A673 (cell line): Measurements from ENCODE around the gene KIF22. TPM values are rescaled to one million over a fixed set of nuclear protein-coding genes. Genes with fewer than 3 reads are reported as not detected.
"Not testable (repeated sequence)": the region's sequence is repeated elsewhere in the genome, so short reads cannot be mapped to it uniquely, and the experiment has no call there.

ENCODE experiments used
- BruUV-seq: library from RNA; stranded (reverse); fragments of 400-500 nt; replicated peaks from 2 replicates; lab custom pipeline; 2021; lab: Mats Ljungman, UMichigan
- CTCF ChIA-PET: fragments of 300-600 bp; sonication (Branson Sonifier 250); formaldehyde crosslinking; loops from one replicate; lab custom pipeline; 2022; ENCODE audit warnings: antibody characterized with exemption; lab: Charles Lee
- POLR2A ChIA-PET: fragments of 300-600 bp; sonication (Branson Sonifier 250); formaldehyde crosslinking; loops from one replicate; lab custom pipeline; 2022; ENCODE audit warnings: antibody characterized with exemption; ENCODE audit not compliant: low non-redundant PET; lab: Charles Lee
- DNase-seq: peaks from one replicate; pipeline ENCODE4 v3.0.0-alpha.2; 2015; ENCODE audit warnings: low spot score
- H3K27ac ChIP-seq: fragments of 200-600 bp; sonication (generic); 2 replicates; pipeline ENCODE4 v1.5.1; 2016; ENCODE audit warnings: mixed run types, low read depth, mild to moderate bottlenecking, mixed read lengths, antibody characterized with exemption, low read length; ENCODE audit not compliant: poor library complexity, severe bottlenecking
- H3K27me3 ChIP-seq: fragments of 200-600 bp; sonication (generic); replicated peaks from 2 replicates; pipeline ENCODE4 v1.6.1; 2017; ENCODE audit warnings: mixed run types, low read depth, mild to moderate bottlenecking, mixed read lengths, antibody characterized with exemption, low read length; ENCODE audit not compliant: insufficient read depth, poor library complexity
- H3K36me3 ChIP-seq: fragments of 200-600 bp; sonication (generic); 2 replicates; pipeline ENCODE4 v1.6.1; 2016; ENCODE audit warnings: mixed run types, mild to moderate bottlenecking, mixed read lengths, antibody characterized with exemption, low read length; ENCODE audit not compliant: insufficient read depth, poor library complexity, severe bottlenecking
- H3K4me1 ChIP-seq: fragments of 200-600 bp; sonication (generic); 2 replicates; pipeline ENCODE4 v1.6.1; 2017; ENCODE audit warnings: mixed run types, mild to moderate bottlenecking, mixed read lengths, antibody characterized with exemption, low read length; ENCODE audit not compliant: insufficient read depth, poor library complexity, severe bottlenecking
- H3K4me3 ChIP-seq: fragments of 200-600 bp; sonication (generic); 2 replicates; pipeline ENCODE4 v1.5.1; 2016; ENCODE audit warnings: low read depth, mixed run types, mild to moderate bottlenecking, mixed read lengths, low read length; ENCODE audit not compliant: poor library complexity, severe bottlenecking
- H3K9me3 ChIP-seq: fragments of 200-600 bp; sonication (generic); 2 replicates; pipeline ENCODE4 v1.6.1; 2016; ENCODE audit warnings: mixed run types, low read depth, mild to moderate bottlenecking, mixed read lengths, antibody characterized with exemption, low read length; ENCODE audit not compliant: poor library complexity, severe bottlenecking
- EZH2 ChIP-seq: fragments of 200-600 bp; sonication (generic); IDR thresholded peaks from 2 replicates; pipeline ENCODE4 v1.6.1; 2017; ENCODE audit warnings: borderline replicate concordance, low read depth, mild to moderate bottlenecking, mixed read lengths, antibody characterized with exemption, low read length; ENCODE audit not compliant: poor library complexity, severe bottlenecking
- intact Hi-C: fragments of 100-400 bp; cut with micrococcal nuclease; formaldehyde crosslinking; loops from one replicate; pipeline ENCODE4 v1.10.0; 2022; ENCODE audit not compliant: unreplicated experiment
- total RNA-seq: library from RNA; stranded (reverse); gene quantifications from 2 replicates; pipeline ENCODE4 v1.2.3, GENCODE V29; 2021
- TF ChIP-seq, protein P1 (sequence below): fragments of 300-800, 200-600 bp; sonication (generic); conservative IDR thresholded peaks from 2 replicates; pipeline ENCODE4 v1.5.1; 2017; ENCODE audit warnings: low read depth, mild to moderate bottlenecking, antibody characterized with exemption, low read length, moderate library complexity, mixed read lengths

The KIF22 gene
- total RNA-seq, 1 experiment from 2014 or later, result 171 TPM

DNA sequence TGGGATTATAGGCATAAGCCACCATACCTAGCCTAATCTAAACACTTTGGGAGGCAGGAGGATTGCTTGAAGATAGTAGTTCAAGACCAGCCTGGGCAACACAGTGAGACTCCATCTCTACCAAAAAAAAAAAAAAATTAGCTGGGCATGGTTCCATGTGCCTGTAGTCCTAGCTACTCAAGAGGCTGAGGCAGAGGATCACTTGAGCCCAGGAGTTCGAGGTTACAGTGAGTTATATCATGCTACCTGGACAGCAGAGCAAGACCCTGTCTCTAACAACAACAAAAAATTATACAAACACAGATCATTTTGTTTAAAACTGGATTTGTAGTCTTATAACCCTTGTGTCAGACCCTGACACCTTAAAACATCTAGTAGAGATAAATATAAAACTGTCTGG lies 37.0 kb upstream of the KIF22 start:
- ChIA-PET CTCF (no interaction called here), POLR2A (no interaction called here)
- no TSS peak for BruUV-seq
- intact Hi-C loops, result no loop called here
- H3K4me1 ChIP-seq, result no peaks in the 10 kb centered on the region
- no peak overlapping the region for H3K27ac ChIP-seq
- H3K27me3 ChIP-seq, result no peaks in the 10 kb centered on the region
- H3K36me3 ChIP-seq, result no peaks in the 10 kb centered on the region
- no peak overlapping the region for H3K4me3 ChIP-seq
- TF ChIP-seq EZH2, result no peak
- TF ChIP-seq, protein P1, sequence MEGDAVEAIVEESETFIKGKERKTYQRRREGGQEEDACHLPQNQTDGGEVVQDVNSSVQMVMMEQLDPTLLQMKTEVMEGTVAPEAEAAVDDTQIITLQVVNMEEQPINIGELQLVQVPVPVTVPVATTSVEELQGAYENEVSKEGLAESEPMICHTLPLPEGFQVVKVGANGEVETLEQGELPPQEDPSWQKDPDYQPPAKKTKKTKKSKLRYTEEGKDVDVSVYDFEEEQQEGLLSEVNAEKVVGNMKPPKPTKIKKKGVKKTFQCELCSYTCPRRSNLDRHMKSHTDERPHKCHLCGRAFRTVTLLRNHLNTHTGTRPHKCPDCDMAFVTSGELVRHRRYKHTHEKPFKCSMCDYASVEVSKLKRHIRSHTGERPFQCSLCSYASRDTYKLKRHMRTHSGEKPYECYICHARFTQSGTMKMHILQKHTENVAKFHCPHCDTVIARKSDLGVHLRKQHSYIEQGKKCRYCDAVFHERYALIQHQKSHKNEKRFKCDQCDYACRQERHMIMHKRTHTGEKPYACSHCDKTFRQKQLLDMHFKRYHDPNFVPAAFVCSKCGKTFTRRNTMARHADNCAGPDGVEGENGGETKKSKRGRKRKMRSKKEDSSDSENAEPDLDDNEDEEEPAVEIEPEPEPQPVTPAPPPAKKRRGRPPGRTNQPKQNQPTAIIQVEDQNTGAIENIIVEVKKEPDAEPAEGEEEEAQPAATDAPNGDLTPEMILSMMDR, result no peak
- DNase-seq, result no peak
- H3K9me3 ChIP-seq, result no peaks in the 10 kb centered on the region

DNA sequence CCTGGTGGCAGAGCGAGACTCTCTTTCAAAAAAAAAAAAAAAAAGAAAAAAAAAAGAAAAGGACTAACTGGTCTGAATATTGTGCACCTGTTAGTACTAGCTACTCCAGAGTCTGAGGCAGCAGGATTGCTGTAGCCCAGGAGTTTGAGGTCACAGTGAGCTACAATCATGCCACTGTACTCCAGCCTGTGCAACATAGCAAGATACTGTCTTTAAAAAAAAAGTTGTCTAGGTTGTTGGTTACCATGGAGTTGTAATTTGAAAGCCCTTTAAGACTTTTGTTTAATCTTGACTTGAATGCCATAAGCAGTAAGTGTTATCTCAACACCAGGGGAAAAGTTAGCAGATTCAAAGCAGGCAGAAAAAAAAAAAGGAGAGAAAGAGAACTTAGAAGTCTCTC lies 33.9 kb upstream of the KIF22 start:
- ChIA-PET POLR2A (no interaction called here), CTCF (no interaction called here)
- TF ChIP-seq EZH2, result no peak
- TF ChIP-seq, protein P1, result no peak
- no peak overlapping the region for H3K27ac ChIP-seq
- H3K4me1 ChIP-seq, result no peaks in the 10 kb centered on the region
- no peaks in the 10 kb centered on the region for H3K27me3 ChIP-seq
- no TSS peak for BruUV-seq
- no peak for DNase-seq
- intact Hi-C loops, result no loop called here
- H3K9me3 ChIP-seq, result no peaks in the 10 kb centered on the region
- no peak overlapping the region for H3K4me3 ChIP-seq
- no peaks in the 10 kb centered on the region for H3K36me3 ChIP-seq

DNA sequence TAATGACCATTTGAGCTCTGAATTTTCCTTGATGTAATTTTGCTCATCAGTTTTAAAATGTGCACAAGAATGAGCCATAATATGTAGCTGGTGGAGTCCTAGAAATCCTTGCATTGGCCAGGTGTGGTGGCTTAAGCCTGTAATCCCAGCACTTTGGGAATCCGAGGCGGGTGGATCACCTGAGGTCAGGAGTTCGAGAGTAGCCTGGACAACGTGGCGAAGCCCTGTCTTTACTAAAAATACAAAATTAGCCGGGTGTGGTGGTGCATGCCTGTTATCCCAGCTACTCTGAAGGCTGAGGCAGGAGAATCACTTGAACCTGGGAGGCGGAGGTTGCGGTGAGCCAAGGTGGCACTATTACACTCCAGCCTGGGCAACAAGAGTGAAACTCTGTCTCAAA lies 33.5 kb upstream of the KIF22 start:
- H3K4me3 ChIP-seq, H3K27me3 ChIP-seq, H3K27ac ChIP-seq, DNase-seq, BruUV-seq, H3K4me1 ChIP-seq, H3K9me3 ChIP-seq, CTCF ChIA-PET, POLR2A ChIA-PET, H3K36me3 ChIP-seq, intact Hi-C loops: not testable (repeated sequence)

DNA sequence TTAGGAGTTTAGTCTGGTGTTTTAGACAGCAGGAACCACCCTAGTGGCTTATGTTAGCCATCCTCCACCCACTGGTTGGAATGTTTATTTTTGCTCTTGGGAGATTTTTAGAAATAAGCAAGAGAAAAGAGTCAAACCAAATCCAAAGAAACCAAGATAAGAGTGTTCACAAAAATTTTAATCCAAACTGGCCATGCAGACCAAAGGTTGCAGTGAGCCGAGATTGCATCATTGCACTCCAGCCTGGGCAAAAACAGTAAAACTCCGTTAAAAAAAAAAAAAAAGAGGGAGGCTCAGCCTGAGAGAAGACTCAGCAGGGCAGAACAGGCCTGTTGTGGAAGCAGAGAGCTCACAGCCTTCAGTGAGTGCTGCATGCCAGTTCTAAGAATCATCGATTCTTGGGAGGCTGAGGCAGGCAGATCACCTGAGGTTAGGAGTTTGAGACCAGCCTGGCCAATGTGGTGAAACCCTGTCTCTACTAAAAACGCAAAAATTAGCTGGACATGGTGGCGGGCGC lies 32.5 kb upstream of the KIF22 start:
- H3K27ac ChIP-seq, result no peak overlapping the region
- intact Hi-C loops, result no loop called here
- BruUV-seq, result no TSS peak
- no peaks in the 10 kb centered on the region for H3K4me1 ChIP-seq
- TF ChIP-seq, protein P1, result no peak
- H3K36me3 ChIP-seq, result no peaks in the 10 kb centered on the region
- no peaks in the 10 kb centered on the region for H3K9me3 ChIP-seq
- H3K27me3 ChIP-seq, result no peaks in the 10 kb centered on the region
- POLR2A ChIA-PET, result no interaction called here
- CTCF ChIA-PET, result no interaction called here
- no peak for DNase-seq
- no peak overlapping the region for H3K4me3 ChIP-seq
